C4-2B (cell line): ENCODE measurements around the gene CNKSR2.

ENCODE experiments used
- H3K27ac ChIP-seq: fragments of 450-650 bp; 2 replicates; pipeline ENCODE4 v1.5.1; 2017
- ZFX ChIP-seq: fragments of 450-650 bp; IDR thresholded peaks from 2 replicates; pipeline ENCODE4 v1.6.1; 2017
- TF ChIP-seq, protein P1 (sequence below): fragments of 450-650 bp; conservative IDR thresholded peaks from 2 replicates; pipeline ENCODE4 v1.5.1; 2017; ENCODE audit warnings: mild to moderate bottlenecking

The CNKSR2 gene

DNA sequence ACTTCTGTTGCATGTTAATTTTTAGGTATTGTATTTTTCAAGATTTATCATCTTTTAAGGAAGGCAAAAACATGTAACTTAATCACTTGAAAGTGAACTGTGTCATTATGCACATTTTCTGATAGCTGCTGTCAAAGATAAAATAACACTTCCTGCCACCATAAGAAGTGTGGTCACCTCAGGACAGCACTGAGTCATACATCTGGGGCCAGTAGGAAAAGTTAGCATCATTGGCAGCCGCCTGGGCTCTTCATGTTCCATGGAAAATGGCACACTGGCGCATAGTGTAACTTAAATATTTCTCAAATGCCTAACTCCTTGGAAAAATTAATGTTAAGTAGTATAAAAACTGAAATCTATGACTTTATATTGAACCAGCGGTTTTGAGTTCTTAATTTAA is 24.2 kb downstream of the CNKSR2 start:
- H3K27ac ChIP-seq: no peak overlapping the region
- no peak for TF ChIP-seq ZFX
- TF ChIP-seq, protein P1, sequence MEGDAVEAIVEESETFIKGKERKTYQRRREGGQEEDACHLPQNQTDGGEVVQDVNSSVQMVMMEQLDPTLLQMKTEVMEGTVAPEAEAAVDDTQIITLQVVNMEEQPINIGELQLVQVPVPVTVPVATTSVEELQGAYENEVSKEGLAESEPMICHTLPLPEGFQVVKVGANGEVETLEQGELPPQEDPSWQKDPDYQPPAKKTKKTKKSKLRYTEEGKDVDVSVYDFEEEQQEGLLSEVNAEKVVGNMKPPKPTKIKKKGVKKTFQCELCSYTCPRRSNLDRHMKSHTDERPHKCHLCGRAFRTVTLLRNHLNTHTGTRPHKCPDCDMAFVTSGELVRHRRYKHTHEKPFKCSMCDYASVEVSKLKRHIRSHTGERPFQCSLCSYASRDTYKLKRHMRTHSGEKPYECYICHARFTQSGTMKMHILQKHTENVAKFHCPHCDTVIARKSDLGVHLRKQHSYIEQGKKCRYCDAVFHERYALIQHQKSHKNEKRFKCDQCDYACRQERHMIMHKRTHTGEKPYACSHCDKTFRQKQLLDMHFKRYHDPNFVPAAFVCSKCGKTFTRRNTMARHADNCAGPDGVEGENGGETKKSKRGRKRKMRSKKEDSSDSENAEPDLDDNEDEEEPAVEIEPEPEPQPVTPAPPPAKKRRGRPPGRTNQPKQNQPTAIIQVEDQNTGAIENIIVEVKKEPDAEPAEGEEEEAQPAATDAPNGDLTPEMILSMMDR: no peak

DNA sequence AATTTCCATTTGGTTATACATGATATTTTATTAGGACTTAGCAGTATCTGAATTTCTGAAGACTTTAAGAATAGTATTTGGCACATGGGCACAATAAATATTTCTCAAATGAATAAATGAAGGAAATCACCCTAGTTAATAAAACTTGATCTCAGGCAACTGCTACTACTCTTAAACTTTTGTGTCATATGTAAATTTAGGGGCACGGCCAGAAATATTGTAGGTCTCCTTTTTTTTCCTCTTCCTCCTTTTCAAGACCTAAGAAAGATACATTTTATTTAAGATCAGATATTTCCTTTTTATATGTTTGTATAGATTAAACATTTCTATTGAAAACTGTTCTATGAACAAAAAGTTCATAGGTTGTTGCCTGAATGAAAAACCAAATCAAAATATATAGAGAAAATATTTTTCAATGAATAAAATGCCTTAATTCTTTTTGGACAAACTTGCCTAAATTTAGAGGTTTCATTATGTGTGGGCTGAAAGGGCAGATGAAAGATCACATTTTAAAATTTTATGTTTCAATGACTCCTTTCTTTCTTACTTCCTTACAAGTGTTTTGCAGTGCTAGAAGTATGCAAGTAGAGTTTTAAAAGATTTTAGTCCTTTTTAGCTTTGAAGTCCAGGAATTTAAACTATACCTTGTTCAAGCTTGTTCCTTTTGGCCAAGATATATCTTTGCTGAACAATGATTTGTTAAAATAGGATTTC is 26.3 kb downstream of the CNKSR2 start:
- TF ChIP-seq ZFX: no peak
- TF ChIP-seq, protein P1: no peak

DNA sequence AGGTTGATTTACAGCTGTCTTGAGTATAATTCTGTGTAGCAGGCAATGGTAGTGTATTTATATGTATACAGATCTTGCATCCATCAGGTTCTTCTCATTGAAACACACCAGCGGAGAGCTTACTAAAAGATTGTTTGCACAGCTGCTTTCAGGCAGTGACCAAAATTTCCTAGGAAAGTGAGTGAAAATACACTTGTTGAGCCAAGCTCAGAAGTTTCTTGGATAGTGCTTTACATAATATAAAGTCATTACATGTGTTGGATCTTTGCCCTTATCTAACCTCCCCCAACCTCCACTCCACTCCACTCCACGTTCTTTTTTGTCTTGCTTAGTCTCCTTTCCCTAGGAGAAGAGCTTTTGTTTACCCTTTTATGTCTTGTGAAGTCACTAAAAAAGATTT is 34.1 kb downstream of the CNKSR2 start:
- no peak overlapping the region for H3K27ac ChIP-seq
- no peak for TF ChIP-seq ZFX
- TF ChIP-seq, protein P1: no peak

More for the DNA sequence above, 26.3 kb downstream of the CNKSR2 start:
- H3K27ac ChIP-seq: no peak overlapping the region

DNA sequence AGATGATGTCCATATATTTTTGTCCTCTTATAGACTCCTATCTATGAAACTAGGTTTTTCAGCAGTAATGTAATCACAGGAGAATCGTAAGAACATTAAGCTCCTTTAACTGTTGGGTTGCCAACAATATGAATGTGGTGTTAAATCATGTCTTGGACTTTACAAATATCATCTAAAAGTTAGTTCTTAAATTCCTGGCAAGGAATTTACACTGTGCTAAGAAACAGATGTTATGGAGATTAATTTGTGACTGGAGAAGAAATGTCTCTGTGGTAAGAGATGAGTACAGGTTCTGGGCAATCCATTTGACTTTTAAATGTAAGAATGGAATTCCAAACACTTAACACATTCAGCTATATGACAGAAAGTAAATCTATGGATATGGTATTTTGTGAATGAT is 34.6 kb downstream of the CNKSR2 start:
- TF ChIP-seq, protein P1: no peak
- no peak for TF ChIP-seq ZFX
- H3K27ac ChIP-seq: no peak overlapping the region

DNA sequence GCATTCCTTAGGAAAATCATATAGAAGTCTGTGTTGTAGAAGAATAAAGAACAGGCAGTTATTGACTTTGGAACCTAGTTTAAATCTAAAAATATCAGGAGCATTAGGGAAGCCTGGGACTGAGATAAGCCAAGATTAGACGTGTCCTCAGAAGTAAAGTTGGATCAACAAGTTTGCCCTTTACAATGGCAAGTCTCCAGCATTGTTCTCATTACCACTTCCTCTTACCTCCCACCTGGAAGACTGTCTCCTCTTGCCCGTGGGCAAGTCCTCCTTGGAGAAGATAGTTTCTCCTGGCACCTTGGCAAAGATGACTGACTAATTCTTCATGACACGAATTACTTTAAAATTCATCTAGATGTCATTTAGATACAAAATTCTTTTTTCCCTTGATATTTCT is 37.8 kb downstream of the CNKSR2 start:
- no peak overlapping the region for H3K27ac ChIP-seq

DNA sequence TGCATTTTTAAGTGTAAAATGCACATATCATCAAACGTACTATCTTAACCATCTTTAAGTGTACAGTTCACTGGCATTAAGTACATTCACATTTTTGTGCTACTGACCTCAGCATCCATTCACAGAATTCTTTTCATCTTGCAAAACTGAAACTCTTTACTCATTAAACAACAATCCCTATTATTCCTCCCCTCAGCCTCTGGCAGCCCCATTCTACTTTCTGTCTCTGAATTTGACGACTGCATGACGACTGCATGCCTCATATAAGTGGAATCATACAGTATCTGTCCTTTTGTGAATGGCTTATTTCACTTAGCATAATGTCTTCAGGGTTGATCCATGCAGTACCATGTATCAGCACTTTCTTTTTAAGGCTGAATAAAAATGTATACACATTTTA is 38.7 kb downstream of the CNKSR2 start:
- H3K27ac ChIP-seq: no peak overlapping the region
- no peak for TF ChIP-seq ZFX
- TF ChIP-seq, protein P1: no peak

More for the DNA sequence above, 37.8 kb downstream of the CNKSR2 start:
- no peak for TF ChIP-seq ZFX
- TF ChIP-seq, protein P1: no peak

DNA sequence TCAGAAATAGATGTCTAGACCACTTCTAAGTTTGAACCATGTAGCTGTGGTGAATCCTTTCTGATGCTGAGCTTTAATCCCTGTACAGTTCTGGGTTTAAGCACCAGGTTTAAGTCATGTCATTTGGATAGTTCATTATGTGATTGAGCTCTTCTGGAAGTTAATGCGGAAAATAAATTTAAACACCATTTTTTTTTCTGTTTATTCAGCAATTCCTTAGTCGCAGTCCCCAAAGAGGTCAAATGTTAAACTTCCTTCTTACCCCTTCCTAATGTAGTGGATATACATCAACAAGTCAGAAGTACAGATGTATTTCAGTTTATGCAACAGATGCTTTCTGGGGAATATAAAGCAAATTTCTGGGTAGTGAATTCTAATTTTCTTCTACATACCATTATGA is 52.9 kb downstream of the CNKSR2 start:
- TF ChIP-seq, protein P1: no peak
- TF ChIP-seq ZFX: no peak
- no peak overlapping the region for H3K27ac ChIP-seq
